ENCODE results near the gene NOTCH3.
A peak's percentile ranks its signal among the peaks of the same experiment; 100 is the strongest.

DNA sequence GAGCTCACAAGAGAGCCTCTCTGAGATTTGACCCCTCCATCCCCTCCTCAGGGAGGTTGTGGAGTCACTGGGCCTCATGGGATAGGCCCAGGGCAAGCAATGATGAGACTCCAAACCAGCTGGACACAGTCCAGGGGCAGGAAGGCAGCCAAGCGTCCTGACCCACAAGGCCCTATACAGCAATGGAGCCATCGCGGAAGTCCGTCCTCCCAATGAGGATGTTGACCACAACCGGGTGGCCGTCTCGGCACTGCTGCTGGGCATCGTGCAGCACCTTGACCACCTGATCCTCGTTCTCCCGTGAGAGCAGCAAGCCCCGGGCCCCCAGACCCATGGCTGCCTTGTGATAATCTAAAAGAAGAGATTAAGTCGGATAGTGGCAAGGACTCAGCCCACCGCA, 85.7 kb downstream of the NOTCH3 start:
- TF ChIP-seq, protein P1, sequence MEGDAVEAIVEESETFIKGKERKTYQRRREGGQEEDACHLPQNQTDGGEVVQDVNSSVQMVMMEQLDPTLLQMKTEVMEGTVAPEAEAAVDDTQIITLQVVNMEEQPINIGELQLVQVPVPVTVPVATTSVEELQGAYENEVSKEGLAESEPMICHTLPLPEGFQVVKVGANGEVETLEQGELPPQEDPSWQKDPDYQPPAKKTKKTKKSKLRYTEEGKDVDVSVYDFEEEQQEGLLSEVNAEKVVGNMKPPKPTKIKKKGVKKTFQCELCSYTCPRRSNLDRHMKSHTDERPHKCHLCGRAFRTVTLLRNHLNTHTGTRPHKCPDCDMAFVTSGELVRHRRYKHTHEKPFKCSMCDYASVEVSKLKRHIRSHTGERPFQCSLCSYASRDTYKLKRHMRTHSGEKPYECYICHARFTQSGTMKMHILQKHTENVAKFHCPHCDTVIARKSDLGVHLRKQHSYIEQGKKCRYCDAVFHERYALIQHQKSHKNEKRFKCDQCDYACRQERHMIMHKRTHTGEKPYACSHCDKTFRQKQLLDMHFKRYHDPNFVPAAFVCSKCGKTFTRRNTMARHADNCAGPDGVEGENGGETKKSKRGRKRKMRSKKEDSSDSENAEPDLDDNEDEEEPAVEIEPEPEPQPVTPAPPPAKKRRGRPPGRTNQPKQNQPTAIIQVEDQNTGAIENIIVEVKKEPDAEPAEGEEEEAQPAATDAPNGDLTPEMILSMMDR (IDR thresholded peaks at IDR 0.05), result no peak
- TF ChIP-seq POLR2A (IDR thresholded peaks at IDR 0.05) (no peak), POLR2AphosphoS5 (IDR thresholded peaks at IDR 0.05) (peak; percentile 26), EP300 (IDR thresholded peaks at IDR 0.05) (no peak)

Measured in gastroesophageal sphincter (tissue), 3 donors.